Kidney epithelial cell (primary cell): ENCODE results near the gene UBAC2. TPM values are rescaled to one million over a fixed set of nuclear protein-coding genes. Genes with fewer than 3 reads are reported as not detected.

ENCODE experiments used
- DNase-seq: peaks from one replicate; pipeline ENCODE4 v3.0.0-alpha.2; 2010; ENCODE audit warnings: low read depth
- H3K27me3 ChIP-seq: 2 replicates; pipeline ENCODE4 v1.6.0; 2011; ENCODE audit warnings: low read length; ENCODE audit not compliant: control insufficient read depth, insufficient read depth
- H3K36me3 ChIP-seq: 2 replicates; pipeline ENCODE4 v1.5.1; 2011; ENCODE audit warnings: low read length; ENCODE audit not compliant: control insufficient read depth, insufficient read depth
- H3K4me3 ChIP-seq: 2 replicates; pipeline ENCODE4 v1.5.1; 2011; ENCODE audit warnings: low read depth, mild to moderate bottlenecking, control low read depth, low read length
- CTCF ChIP-seq: IDR thresholded peaks from 2 replicates; pipeline ENCODE4 v1.5.1; 2011; ENCODE audit warnings: mild to moderate bottlenecking, moderate library complexity, low read length, control low read depth, inconsistent platforms; ENCODE audit not compliant: insufficient read depth, poor library complexity, severe bottlenecking
- total RNA-seq: library from RNA; depleted of rRNA; stranded (reverse); fragments of >200 nt; gene quantifications from 2 replicates; pipeline ENCODE4 v1.2.3, GENCODE V29; 2015

The UBAC2 gene
- total RNA-seq, 1 donor from 2014 or later, result 83.6 TPM

GRCh38 chr13:99211421-99212035, 10.9 kb downstream of the UBAC2 start:
- Histone ChIP-seq H3K36me3 (no peaks in the 10 kb centered on the region), H3K27me3 (no peaks in the 10 kb centered on the region), H3K4me3 (no peak overlapping the region)
- TF ChIP-seq CTCF, result no peak
- no peak for DNase-seq

GRCh38 chr13:99214232-99214631, 13.6 kb downstream of the UBAC2 start:
- DNase-seq, result no peak
- Histone ChIP-seq H3K36me3 (no peaks in the 10 kb centered on the region), H3K4me3 (no peak overlapping the region), H3K27me3 (no peaks in the 10 kb centered on the region)
- no peak for TF ChIP-seq CTCF

GRCh38 chr13:99214731-99215130, 14.1 kb downstream of the UBAC2 start:
- TF ChIP-seq CTCF, result no peak
- H3K4me3 ChIP-seq, result no peak overlapping the region
- no peak for DNase-seq
- no peaks in the 10 kb centered on the region for H3K36me3 ChIP-seq
- H3K27me3 ChIP-seq, result no peaks in the 10 kb centered on the region

- no peaks in the 10 kb centered on the region for H3K27me3 ChIP-seq
- DNase-seq, result no peak
- no peaks in the 10 kb centered on the region for H3K36me3 ChIP-seq
- TF ChIP-seq CTCF, result no peak
- no peak overlapping the region for H3K4me3 ChIP-seq
Observed at GRCh38 chr13:99215184-99215830, 14.7 kb downstream of the UBAC2 start.

- TF ChIP-seq CTCF, result no peak
- no peak for DNase-seq
- H3K36me3 ChIP-seq, result no peaks in the 10 kb centered on the region
- H3K4me3 ChIP-seq, result no peak overlapping the region
- H3K27me3 ChIP-seq, result no peaks in the 10 kb centered on the region
Observed at GRCh38 chr13:99217461-99218110, 16.9 kb downstream of the UBAC2 start.

GRCh38 chr13:99218126-99218525, 17.5 kb downstream of the UBAC2 start:
- no peaks in the 10 kb centered on the region for H3K27me3 ChIP-seq
- H3K36me3 ChIP-seq, result no peaks in the 10 kb centered on the region
- no peak for TF ChIP-seq CTCF
- H3K4me3 ChIP-seq, result no peak overlapping the region
- no peak for DNase-seq
